HG02759 (cell line): ENCODE results near the gene ZNF468.
"Not testable (repeated sequence)": the region's sequence is repeated elsewhere in the genome, so short reads cannot be mapped to it uniquely, and the experiment has no call there.

Source experiments
- ATAC-seq: cut with Tn5 transposase; IDR thresholded peaks from one replicate; pipeline ENCODE4 v1.9.1; 2021; ENCODE audit warnings: mild to moderate bottlenecking, moderate library complexity; ENCODE audit not compliant: unreplicated experiment

ZNF468 gene

DNA sequence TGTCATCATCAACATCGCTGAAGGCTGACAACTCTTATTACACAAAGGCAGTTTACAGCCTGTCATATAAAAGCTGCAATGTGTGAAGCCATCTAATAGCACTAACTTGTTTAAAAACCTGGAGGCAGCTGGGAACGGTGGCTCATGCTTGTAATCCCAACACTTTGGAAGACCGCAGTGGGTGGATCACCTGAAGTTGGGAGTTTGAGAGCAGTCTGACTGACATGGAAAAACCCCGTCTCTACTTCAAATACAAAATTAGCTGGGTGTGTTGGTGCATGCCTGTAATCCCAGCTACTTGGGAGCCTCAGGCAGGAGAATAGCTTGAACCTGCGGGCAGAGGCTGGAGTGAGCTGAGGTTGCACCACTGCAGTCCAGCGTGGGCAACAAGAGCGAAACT is 27.6 kb downstream of the ZNF468 start:
- not testable (repeated sequence) for ATAC-seq

- ATAC-seq = no peak
Observed at GRCh38 chr19:52825765-52826164, 31.7 kb downstream of the ZNF468 start.

DNA sequence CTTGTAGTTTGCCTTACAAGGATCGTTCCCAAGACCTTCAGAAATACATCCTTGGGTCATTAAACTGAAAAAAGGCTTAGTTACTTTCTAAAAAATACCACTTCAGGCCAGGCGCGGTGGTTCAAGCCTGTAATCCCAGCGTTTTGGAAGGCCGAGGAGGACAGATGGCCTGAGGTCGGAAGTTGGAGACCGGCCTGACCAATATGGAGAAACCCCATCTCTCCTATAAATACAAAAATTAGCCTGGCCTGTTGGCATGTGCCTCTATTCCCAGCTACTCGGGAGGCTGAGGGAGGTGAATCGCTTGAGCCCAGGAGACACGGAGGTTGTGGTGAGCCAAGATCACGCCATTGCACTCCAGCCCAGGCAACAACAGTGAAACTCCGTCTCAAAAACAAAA is 33.7 kb downstream of the ZNF468 start:
- ATAC-seq = no peak

DNA sequence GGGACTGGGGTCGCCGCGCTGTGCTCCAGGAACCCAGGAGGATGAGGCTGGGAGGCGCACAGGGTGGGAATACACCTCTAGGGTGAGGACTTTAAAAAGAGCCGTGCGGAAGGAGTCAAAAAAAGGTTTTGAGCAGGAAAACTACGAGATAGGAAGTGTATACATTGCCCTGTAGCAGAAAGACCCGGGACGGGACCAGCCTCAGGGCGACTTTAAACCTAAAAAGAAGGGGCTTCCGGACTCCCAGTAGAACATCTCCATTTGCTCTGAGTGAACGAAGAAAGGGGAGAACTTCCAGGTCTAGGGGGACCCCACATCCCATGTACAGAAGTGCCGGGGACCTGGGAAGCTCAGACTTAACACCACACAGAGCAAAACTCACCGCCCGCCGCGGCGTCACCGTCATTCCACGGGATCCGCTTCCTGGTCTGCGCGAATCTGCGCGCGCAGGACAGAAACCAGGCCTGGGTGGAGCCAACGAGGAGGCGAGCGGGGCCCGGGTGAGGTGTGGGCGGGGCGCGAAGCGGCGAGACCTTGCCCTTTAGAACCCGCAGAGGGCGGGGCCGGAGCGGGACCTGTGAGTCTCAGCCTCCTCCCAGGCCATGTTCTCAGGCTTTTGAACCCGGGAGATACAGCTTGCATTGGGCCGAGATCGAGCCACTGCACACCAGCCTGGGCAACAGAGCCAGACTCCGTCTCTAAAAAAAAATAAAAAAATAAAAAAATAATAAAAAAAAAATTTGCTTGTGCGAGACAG is 36.0 kb downstream of the ZNF468 start, which contains the start of gene ZNF28:
ZNF28 (minus strand) TSS at position 430 of the 757 bp plus-strand sequence. CDS start 3,675 bp downstream, outside the sequence.
- peak; percentile 98 for ATAC-seq

GRCh38 chr19:52820472-52821203 is 36.8 kb downstream of the ZNF468 start:
- ATAC-seq = peak; percentile 36

DNA sequence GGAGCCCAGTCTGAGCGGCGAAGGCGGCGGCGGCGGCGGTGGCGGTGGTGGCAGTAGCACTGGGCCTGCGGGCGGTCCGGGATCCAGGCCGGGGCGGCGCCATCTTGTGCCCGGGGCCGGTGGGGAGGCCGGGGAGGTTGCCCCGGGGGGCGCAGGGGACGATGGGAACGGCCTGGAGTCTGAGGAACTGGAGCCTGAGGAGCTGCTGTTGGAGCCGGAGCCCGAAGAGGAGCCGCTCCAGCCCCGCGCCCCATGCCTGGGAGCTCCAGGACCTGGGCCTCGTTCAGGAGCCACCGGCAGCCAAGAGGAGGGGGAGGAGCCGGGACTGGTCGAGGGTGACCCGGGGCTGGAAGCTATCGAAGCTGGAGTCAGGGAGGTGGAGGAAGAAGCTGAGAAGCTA is 47.6 kb downstream of the ZNF468 start:
- ATAC-seq = no peak

GRCh38 chr19:52799950-52800640 is 57.3 kb downstream of the ZNF468 start:
- not testable (repeated sequence) for ATAC-seq

DNA sequence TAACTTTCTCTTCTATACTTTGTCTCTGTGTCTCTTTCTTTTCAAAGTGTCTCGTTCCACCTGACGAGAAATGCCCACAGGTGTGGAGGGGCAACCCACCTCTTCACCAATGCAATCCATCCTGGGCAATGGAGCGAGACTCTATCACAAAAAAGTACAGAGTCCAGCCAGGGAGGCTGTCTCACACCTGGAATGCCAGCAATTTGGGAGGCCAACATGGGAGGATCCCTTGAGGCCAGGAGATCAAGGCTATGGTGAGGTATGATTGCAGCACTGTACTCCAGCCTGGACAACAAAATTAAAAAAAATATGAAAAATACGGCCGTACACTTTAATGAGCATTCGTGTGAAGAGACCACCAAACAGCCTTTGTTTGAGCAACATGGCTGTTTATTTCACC is 68.0 kb downstream of the ZNF468 start:
- no peak for ATAC-seq
